ENCODE measurements around the gene ZNF653. TPM values are rescaled to one million over a fixed set of nuclear protein-coding genes. Genes with fewer than 3 reads are reported as not detected.

ZNF653 gene
- total RNA-seq, 2 donors from 2014 or later, result 4.6 to 9.9 TPM

DNA sequence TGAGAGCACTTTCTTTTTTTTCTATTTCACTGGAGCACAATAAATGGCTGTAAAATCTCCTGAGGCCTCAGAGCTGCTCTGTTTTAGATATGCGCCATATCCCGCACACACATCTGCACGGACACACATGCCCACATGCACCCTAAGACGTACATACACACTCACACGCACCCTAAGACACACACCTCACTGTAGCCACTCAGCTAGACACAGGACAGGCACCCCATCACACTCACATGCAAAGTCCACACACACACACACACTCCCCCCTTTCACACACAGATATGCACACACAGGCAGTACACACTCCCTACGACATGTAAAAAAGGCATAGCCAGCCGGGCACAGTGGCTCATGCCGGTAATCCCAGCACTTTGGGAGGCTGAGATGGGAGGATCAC is 44.6 kb upstream of the ZNF653 start:
- H3K9me3 ChIP-seq, result no peaks in the 10 kb centered on the region
- no peak overlapping the region for H3K4me3 ChIP-seq
- no peaks in the 10 kb centered on the region for H3K27me3 ChIP-seq
- H3K36me3 ChIP-seq, result peaks cover 74% of the 10 kb centered on the region
- no peak overlapping the region for H3K27ac ChIP-seq
- DNase-seq (ENCODE audit: low spot score), result no peak
- TF ChIP-seq, protein P1, sequence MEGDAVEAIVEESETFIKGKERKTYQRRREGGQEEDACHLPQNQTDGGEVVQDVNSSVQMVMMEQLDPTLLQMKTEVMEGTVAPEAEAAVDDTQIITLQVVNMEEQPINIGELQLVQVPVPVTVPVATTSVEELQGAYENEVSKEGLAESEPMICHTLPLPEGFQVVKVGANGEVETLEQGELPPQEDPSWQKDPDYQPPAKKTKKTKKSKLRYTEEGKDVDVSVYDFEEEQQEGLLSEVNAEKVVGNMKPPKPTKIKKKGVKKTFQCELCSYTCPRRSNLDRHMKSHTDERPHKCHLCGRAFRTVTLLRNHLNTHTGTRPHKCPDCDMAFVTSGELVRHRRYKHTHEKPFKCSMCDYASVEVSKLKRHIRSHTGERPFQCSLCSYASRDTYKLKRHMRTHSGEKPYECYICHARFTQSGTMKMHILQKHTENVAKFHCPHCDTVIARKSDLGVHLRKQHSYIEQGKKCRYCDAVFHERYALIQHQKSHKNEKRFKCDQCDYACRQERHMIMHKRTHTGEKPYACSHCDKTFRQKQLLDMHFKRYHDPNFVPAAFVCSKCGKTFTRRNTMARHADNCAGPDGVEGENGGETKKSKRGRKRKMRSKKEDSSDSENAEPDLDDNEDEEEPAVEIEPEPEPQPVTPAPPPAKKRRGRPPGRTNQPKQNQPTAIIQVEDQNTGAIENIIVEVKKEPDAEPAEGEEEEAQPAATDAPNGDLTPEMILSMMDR (IDR thresholded peaks at IDR 0.05), result no peak
- H3K4me1 ChIP-seq, result peaks cover 0 to 1% of the 10 kb centered on the region in 2 donors

DNA sequence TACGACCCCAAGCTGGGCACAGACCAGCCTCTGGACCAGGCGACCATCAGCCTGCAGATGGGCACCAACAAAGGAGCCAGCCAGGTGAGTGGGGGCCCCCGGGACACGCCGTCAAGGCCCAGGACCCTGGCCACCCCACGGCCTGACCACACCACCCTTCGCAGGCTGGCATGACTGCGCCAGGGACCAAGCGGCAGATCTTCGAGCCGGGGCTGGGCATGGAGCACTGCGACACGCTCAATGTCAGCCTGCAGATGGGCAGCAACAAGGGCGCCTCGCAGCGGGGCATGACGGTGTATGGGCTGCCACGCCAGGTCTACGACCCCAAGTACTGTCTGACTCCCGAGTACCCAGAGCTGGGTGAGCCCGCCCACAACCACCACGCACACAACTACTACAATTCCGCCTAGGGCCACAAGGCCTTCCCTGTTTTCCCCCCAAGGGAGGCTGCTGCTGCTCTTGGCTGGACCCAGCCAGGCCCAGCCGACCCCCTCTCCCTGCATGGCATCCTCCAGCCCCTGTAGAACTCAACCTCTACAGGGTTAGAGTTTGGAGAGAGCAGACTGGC is 43.8 kb upstream of the ZNF653 start:
- Histone ChIP-seq H3K36me3 (peaks cover 75% of the 10 kb centered on the region), H3K27ac (no peak overlapping the region), H3K4me3 (no peak overlapping the region), H3K27me3 (no peaks in the 10 kb centered on the region), H3K9me3 (no peaks in the 10 kb centered on the region), H3K4me1 (no peaks in the 10 kb centered on the region)
- no peak for DNase-seq (ENCODE audit: low spot score)
- TF ChIP-seq, protein P1 (IDR thresholded peaks at IDR 0.05), result no peak

DNA sequence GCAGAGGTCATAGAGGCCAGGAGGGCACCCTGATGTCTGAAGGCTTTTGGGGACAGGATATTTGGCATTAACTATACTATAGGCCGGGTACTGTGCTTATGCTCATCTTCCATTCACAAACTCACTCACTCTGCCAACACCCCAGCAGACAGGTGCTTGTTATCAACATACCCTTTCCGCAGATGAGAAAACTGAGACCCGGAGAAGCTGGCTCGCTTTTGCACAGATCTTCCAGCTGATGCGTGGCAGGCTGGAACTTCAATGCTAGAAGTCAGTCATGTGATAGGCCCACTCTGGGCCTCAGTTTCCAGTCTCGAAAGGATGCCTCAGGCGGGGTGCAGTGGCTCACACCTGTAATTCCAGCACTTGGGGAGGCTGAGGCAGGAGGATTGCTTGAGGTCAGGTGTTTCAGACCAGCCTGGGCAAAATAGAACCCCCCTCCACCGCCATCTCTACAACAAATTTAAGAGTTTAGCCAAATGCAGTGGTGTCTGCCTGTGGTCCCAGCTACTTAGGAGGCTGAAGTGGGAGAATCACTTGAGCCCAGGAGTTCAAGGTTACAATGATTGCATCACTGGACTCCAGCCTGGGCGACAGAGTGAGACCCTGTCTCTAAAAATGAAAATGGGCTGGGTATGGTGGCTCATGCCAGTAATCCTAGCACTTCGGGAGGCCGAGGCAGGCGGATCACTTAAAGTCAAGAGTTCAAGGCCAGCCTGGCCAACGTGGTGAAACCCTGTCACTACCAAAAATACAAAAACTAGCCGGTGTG is 42.5 kb upstream of the ZNF653 start:
- Histone ChIP-seq H3K27ac (no peak overlapping the region), H3K9me3 (no peaks in the 10 kb centered on the region), H3K4me3 (no peak overlapping the region), H3K4me1 (no peaks in the 10 kb centered on the region), H3K36me3 (peaks cover 68% of the 10 kb centered on the region), H3K27me3 (no peaks in the 10 kb centered on the region)
- no peak for DNase-seq (ENCODE audit: low spot score)
- TF ChIP-seq, protein P1 (IDR thresholded peaks at IDR 0.05), result no peak

DNA sequence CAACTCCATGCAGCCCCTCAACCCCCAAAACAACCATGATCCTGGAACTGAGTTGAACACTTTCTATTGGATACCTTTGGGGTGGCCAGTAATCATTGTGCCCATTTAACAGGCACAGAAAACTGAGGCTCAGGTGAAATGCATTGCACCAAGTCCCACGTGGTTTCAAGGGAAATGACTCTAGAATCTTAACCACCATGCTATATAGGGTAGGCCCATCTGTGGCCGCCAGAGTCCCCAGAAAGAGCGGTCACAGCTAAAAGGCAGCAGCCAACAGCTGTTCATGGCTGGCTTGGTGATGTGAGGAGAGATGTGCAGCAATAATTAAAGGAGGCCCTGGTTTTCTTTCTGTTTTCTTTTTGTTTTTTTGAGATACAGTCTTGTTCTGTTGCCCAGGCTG is 35.6 kb upstream of the ZNF653 start:
- no peak for DNase-seq (ENCODE audit: low spot score)
- Histone ChIP-seq H3K27ac (no peak overlapping the region), H3K4me3 (no peak overlapping the region), H3K9me3 (no peaks in the 10 kb centered on the region), H3K27me3 (no peaks in the 10 kb centered on the region), H3K36me3 (peaks cover 23% of the 10 kb centered on the region), H3K4me1 (peaks cover 0 to 21% of the 10 kb centered on the region in 2 donors)
- TF ChIP-seq, protein P1 (IDR thresholded peaks at IDR 0.05), result no peak

DNA sequence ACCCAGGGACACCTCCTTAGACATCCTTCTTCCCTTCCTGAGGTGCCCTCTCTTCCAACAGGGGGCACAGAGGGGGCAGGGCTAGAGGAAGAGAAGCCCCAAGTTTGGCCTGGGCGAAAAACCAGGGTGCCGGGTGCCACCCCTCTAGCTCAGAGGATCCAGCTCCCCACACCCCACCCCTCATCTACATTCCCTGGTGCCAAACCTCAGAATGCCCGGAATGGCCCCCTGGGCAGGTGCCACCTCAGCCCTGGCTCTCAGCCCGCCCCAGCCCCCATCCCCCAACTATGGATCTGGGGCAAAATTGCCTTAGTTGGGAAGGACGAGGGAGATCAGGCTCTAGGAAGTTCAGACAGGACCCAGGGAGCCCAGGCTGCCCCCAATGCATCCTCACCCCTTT is 35.0 kb upstream of the ZNF653 start:
- Histone ChIP-seq H3K27me3 (no peaks in the 10 kb centered on the region), H3K4me1 (peaks cover 0 to 23% of the 10 kb centered on the region in 2 donors), H3K9me3 (no peaks in the 10 kb centered on the region), H3K27ac (peak overlapping the region; percentile 87 to 94), H3K4me3 (peak overlapping the region; percentile 48 to 60), H3K36me3 (peaks cover 18% of the 10 kb centered on the region)
- TF ChIP-seq, protein P1 (IDR thresholded peaks at IDR 0.05), result no peak
- DNase-seq (ENCODE audit: low spot score), result no peak
